LNCAP (cell line): ENCODE data around the gene GAGE12H.
"Not testable (repeated sequence)": the region's sequence is repeated elsewhere in the genome, so short reads cannot be mapped to it uniquely, and the experiment has no call there.

Source experiments
- TF ChIP-seq, protein P1 (sequence below): fragments of 450-650 bp; IDR thresholded peaks from 2 replicates; pipeline ENCODE4 v1.5.1; 2017; ENCODE audit warnings: mild to moderate bottlenecking

The GAGE12H gene, protein sequence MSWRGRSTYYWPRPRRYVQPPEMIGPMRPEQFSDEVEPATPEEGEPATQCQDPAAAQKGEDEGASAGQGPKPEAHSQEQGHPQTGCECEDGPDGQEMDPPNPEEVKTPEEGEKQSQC

DNA sequence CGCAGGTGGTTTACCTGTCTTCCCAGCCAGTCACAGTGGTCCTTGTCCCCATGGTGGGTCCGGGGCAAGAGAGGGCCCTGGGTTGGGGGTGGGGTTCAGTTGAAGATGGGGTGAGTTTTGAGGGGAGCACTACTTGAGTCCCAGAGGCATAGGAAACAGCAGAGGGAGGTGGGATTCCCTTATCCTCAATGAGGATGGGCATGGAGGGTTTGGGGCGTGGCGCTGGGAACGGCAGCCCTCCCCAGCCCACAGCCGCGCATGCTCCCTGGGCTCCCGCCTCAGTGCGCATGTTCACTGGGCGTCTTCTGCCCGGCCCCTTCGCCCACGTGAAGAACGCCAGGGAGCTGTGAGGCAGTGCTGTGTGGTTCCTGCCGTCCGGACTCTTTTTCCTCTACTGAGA lies at the start of gene GAGE12H:
TSS of gene GAGE12H (plus strand) at position 301 of the 400 bp plus-strand sequence. CDS start 1,155 bp downstream, outside the sequence.
- TF ChIP-seq, protein P1, sequence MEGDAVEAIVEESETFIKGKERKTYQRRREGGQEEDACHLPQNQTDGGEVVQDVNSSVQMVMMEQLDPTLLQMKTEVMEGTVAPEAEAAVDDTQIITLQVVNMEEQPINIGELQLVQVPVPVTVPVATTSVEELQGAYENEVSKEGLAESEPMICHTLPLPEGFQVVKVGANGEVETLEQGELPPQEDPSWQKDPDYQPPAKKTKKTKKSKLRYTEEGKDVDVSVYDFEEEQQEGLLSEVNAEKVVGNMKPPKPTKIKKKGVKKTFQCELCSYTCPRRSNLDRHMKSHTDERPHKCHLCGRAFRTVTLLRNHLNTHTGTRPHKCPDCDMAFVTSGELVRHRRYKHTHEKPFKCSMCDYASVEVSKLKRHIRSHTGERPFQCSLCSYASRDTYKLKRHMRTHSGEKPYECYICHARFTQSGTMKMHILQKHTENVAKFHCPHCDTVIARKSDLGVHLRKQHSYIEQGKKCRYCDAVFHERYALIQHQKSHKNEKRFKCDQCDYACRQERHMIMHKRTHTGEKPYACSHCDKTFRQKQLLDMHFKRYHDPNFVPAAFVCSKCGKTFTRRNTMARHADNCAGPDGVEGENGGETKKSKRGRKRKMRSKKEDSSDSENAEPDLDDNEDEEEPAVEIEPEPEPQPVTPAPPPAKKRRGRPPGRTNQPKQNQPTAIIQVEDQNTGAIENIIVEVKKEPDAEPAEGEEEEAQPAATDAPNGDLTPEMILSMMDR = not testable (repeated sequence)

DNA sequence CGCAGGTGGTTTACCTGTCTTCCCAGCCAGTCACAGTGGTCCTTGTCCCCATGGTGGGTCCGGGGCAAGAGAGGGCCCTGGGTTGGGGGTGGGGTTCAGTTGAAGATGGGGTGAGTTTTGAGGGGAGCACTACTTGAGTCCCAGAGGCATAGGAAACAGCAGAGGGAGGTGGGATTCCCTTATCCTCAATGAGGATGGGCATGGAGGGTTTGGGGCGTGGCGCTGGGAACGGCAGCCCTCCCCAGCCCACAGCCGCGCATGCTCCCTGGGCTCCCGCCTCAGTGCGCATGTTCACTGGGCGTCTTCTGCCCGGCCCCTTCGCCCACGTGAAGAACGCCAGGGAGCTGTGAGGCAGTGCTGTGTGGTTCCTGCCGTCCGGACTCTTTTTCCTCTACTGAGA lies 47.9 kb upstream of the GAGE12H start, which contains the start of gene GAGE12C:
TSS of gene GAGE12C (plus strand) at position 301 of the 400 bp plus-strand sequence. CDS start 1,155 bp downstream, outside the sequence.
- TF ChIP-seq, protein P1 = not testable (repeated sequence)

DNA sequence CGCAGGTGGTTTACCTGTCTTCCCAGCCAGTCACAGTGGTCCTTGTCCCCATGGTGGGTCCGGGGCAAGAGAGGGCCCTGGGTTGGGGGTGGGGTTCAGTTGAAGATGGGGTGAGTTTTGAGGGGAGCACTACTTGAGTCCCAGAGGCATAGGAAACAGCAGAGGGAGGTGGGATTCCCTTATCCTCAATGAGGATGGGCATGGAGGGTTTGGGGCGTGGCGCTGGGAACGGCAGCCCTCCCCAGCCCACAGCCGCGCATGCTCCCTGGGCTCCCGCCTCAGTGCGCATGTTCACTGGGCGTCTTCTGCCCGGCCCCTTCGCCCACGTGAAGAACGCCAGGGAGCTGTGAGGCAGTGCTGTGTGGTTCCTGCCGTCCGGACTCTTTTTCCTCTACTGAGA lies 38.3 kb upstream of the GAGE12H start, which contains the start of gene GAGE12D:
TSS of gene GAGE12D (plus strand) at position 301 of the 400 bp plus-strand sequence. CDS start 1,155 bp downstream, outside the sequence.
- TF ChIP-seq, protein P1 = not testable (repeated sequence)

DNA sequence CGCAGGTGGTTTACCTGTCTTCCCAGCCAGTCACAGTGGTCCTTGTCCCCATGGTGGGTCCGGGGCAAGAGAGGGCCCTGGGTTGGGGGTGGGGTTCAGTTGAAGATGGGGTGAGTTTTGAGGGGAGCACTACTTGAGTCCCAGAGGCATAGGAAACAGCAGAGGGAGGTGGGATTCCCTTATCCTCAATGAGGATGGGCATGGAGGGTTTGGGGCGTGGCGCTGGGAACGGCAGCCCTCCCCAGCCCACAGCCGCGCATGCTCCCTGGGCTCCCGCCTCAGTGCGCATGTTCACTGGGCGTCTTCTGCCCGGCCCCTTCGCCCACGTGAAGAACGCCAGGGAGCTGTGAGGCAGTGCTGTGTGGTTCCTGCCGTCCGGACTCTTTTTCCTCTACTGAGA lies 28.8 kb upstream of the GAGE12H start, which contains the start of gene GAGE12E:
TSS of gene GAGE12E (plus strand) at position 301 of the 400 bp plus-strand sequence. CDS start 1,155 bp downstream, outside the sequence.
- TF ChIP-seq, protein P1 = not testable (repeated sequence)

DNA sequence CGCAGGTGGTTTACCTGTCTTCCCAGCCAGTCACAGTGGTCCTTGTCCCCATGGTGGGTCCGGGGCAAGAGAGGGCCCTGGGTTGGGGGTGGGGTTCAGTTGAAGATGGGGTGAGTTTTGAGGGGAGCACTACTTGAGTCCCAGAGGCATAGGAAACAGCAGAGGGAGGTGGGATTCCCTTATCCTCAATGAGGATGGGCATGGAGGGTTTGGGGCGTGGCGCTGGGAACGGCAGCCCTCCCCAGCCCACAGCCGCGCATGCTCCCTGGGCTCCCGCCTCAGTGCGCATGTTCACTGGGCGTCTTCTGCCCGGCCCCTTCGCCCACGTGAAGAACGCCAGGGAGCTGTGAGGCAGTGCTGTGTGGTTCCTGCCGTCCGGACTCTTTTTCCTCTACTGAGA lies 19.2 kb upstream of the GAGE12H start, which contains the start of gene GAGE12F:
TSS of gene GAGE12F (plus strand) at position 301 of the 400 bp plus-strand sequence. CDS start 1,155 bp downstream, outside the sequence.
- TF ChIP-seq, protein P1 = not testable (repeated sequence)

DNA sequence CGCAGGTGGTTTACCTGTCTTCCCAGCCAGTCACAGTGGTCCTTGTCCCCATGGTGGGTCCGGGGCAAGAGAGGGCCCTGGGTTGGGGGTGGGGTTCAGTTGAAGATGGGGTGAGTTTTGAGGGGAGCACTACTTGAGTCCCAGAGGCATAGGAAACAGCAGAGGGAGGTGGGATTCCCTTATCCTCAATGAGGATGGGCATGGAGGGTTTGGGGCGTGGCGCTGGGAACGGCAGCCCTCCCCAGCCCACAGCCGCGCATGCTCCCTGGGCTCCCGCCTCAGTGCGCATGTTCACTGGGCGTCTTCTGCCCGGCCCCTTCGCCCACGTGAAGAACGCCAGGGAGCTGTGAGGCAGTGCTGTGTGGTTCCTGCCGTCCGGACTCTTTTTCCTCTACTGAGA lies 9.6 kb upstream of the GAGE12H start, which contains the start of gene GAGE12G:
TSS of gene GAGE12G (plus strand) at position 301 of the 400 bp plus-strand sequence. CDS start 1,155 bp downstream, outside the sequence.
- TF ChIP-seq, protein P1 = not testable (repeated sequence)

DNA sequence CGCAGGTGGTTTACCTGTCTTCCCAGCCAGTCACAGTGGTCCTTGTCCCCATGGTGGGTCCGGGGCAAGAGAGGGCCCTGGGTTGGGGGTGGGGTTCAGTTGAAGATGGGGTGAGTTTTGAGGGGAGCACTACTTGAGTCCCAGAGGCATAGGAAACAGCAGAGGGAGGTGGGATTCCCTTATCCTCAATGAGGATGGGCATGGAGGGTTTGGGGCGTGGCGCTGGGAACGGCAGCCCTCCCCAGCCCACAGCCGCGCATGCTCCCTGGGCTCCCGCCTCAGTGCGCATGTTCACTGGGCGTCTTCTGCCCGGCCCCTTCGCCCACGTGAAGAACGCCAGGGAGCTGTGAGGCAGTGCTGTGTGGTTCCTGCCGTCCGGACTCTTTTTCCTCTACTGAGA lies 9.4 kb downstream of the GAGE12H start, which contains the start of gene GAGE2A:
TSS of gene GAGE2A (plus strand) at position 301 of the 400 bp plus-strand sequence. CDS start 1,155 bp downstream, outside the sequence.
- TF ChIP-seq, protein P1 = not testable (repeated sequence)
